Activated naive CD8-positive, alpha-beta T cell treated with anti-CD3 and anti-CD28 coated beads, Interleukin-2, amount 10 ng/mL, durations not matched to agents 7 days and 5 days (primary cell): Measurements from ENCODE around the gene OR4D1. TPM values are rescaled to one million over a fixed set of nuclear protein-coding genes. Genes with fewer than 3 reads are reported as not detected.

Experiments
- ATAC-seq: fragments of 150-1000 bp; cut with Tn5 transposase; one replicate; pipeline ENCODE4 v1.10.0; 2021; ENCODE audit warnings: low read depth, moderate library complexity
- POLR2A ChIA-PET: fragments of 350-600 bp; sonication (Branson Sonifier 250); formaldehyde crosslinking; loops from one replicate; lab custom pipeline; 2021; ENCODE audit warnings: antibody characterized with exemption; lab: Charles Lee
- DNase-seq: peaks from one replicate; pipeline ENCODE4 v3.0.0; 2021
- H3K27ac Mint-ChIP-seq: one replicate; pipeline ENCODE4 v1.8.0; 2022; ENCODE audit warnings: mild to moderate bottlenecking, mixed read lengths
- H3K27me3 Mint-ChIP-seq: one replicate; pipeline ENCODE4 v1.8.0; 2022; ENCODE audit warnings: mild to moderate bottlenecking, moderate library complexity, mixed read lengths
- H3K36me3 Mint-ChIP-seq: one replicate; pipeline ENCODE4 v1.8.0; 2021; ENCODE audit warnings: mild to moderate bottlenecking, mixed read lengths
- H3K4me1 Mint-ChIP-seq: one replicate; pipeline ENCODE4 v1.8.0; 2021; ENCODE audit warnings: mixed read lengths
- H3K4me3 Mint-ChIP-seq: one replicate; pipeline ENCODE4 v1.8.0; 2022; ENCODE audit warnings: mild to moderate bottlenecking, moderate library complexity, mixed read lengths
- H3K9me3 Mint-ChIP-seq: one replicate; pipeline ENCODE4 v1.8.0; 2021; ENCODE audit warnings: mixed read lengths
- total RNA-seq, 2 experiments: library from RNA; stranded (reverse); gene quantifications; one replicate each; pipeline ENCODE4 v1.2.3, GENCODE V29; 2021

The OR4D1 gene
- total RNA-seq, 2 experiments from 2014 or later, result 0.65 to 0.72 TPM

DNA sequence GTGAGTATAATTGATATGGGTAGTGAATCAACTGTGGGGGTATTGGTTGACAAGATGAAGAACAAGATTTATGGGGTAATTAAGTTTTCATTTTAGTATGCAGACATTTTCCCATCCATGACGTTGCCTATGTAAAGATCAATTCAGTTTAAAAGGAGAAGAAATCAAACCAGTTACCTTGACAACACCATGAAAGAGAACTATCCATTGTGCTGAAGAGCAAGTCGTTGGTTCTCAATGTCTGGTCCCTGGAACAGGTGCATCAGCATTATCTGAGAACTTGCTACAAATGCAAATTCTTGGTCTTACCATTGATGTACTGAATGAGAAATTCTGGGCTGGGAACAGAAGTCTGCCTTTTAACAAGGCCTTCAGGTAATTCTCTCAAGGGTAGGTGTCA is 17.8 kb downstream of the OR4D1 start:
- H3K4me1 Mint-ChIP-seq, result peaks cover 11% of the 10 kb centered on the region
- POLR2A ChIA-PET, result no interaction called here
- H3K4me3 Mint-ChIP-seq, result no peak overlapping the region
- H3K36me3 Mint-ChIP-seq, result no peaks in the 10 kb centered on the region
- DNase-seq (no peak), ATAC-seq (no peak)
- peaks cover 11% of the 10 kb centered on the region for H3K27me3 Mint-ChIP-seq
- no peaks in the 10 kb centered on the region for H3K9me3 Mint-ChIP-seq
- H3K27ac Mint-ChIP-seq, result no peak overlapping the region

DNA sequence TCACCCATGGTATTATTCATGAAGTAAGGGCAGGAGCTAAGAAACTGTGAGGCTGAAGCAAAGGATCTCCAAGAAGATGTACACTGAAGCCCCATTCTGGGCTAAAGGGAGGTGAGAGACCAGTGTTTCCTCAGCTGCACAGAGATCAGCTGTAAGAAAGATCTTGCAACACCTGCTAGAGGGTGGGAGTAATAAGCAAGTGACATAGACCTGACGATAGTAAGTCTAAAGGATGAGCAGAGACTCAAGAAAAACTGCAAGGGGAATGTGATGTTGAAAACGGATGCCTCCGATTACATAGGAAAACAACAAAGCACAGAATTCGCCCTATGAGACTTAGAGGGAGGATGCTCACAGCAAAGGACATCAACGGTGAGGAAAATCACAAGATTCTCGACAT is 18.5 kb downstream of the OR4D1 start, which contains the start of gene OR4D2:
Gene OR4D2, plus strand, starts transcription at position 301 of the 400 bp plus-strand sequence. CDS start 2,674 bp downstream, outside the sequence.
- DNase-seq (no peak), ATAC-seq (no peak)
- POLR2A ChIA-PET, result no interaction called here
- Mint-ChIP-seq H3K27me3 (peaks cover 11% of the 10 kb centered on the region), H3K4me1 (peaks cover 13% of the 10 kb centered on the region), H3K4me3 (no peak within 1 kb of the TSS), H3K9me3 (no peaks in the 10 kb centered on the region), H3K27ac (no peak within 1 kb of the TSS), H3K36me3 (no peaks in the 10 kb centered on the region)

DNA sequence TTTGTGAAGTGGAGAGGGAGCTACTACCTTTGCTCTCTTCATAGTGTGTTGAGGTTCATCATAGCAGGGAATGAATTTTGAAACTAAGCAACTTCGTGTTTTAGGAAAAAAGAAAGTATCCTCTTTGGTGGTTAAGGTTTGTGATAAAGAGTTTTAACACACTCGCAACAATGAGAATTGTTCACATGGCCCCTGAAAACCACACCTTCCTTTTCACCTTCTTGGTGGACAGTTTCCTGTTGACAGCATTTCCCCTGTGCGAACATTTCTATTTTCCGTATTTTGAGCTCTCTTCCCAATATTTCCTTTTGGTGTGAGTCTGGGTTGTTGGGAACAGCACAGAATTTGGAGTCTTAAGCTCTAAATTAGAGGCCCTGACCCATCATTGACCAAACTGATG is 22.4 kb downstream of the OR4D1 start:
- POLR2A ChIA-PET, result interaction anchor here (0.9 to 1.0 kb wide), 2 partner anchors 17 to 163 kb away, joined by 5 to 6 read pairs; partner anchors contain the start of gene SRSF1
- Mint-ChIP-seq H3K27ac (peak overlapping the region; percentile 73), H3K9me3 (no peaks in the 10 kb centered on the region), H3K27me3 (peaks cover 7% of the 10 kb centered on the region), H3K4me3 (peak overlapping the region; percentile 34), H3K4me1 (peaks cover 19% of the 10 kb centered on the region), H3K36me3 (no peaks in the 10 kb centered on the region)
- DNase-seq, result no peak
- peak; percentile 33 for ATAC-seq

DNA sequence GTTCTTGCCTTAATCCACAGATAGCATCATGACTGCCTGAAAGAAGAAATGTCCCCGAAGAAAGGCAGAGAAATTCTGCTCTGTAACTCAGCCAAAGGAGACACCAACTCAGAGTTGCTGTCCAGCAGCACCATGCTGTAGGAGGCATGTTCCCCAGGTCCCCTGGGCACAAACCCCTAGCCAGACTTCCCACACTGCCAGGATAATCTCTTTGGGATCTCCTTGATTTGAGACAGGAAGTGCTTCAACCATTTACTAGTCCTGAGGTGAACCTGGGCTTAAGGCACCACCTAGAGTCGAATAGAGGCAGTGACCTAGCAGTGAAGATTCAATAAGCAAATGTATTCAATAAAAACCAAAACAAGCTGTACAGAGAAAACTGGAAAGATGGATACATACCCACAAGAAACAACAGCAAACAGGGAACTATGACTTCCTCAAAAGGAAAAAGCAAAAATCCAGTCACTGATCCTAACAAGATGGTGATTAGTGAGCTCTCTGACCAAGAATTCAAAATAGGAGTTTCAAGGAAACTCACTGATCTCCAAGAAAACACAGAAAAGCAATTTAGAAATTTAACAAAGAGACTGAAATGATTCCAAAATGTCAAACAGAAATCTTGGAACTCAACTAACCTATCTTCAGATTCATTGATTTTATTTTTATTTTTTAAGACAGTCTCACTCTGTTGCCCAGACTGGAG is 24.3 kb downstream of the OR4D1 start:
- Mint-ChIP-seq H3K4me1 (peaks cover 19% of the 10 kb centered on the region), H3K9me3 (no peaks in the 10 kb centered on the region), H3K27me3 (peaks cover 8% of the 10 kb centered on the region), H3K27ac (no peak overlapping the region), H3K4me3 (no peak overlapping the region), H3K36me3 (no peaks in the 10 kb centered on the region)
- DNase-seq, result no peak
- POLR2A ChIA-PET, result interaction anchor here (0.9 kb wide), 1 partner anchor 51 kb away, joined by 5 read pairs; no protein-coding TSS in a partner anchor
- ATAC-seq, result peak; percentile 79

DNA sequence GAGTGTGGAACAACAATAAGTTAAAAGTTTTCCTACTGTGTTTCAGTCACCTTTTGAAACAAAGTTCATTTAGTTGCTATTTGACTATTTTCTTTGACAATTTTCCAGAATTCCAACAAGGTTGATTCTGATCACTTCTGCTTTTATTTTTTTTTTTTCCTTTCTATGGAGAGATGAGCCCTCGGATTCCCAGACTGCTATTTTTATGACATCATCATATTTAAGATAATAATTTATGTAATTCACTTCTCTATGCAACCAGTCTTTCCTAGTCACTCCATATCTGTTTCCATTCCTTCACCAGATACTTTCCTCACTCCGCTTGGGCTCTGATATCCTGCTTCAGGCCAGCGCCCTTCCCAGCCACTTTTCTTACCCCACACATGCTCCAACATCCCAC is 26.7 kb downstream of the OR4D1 start:
- POLR2A ChIA-PET, result no interaction called here
- no peaks in the 10 kb centered on the region for H3K36me3 Mint-ChIP-seq
- H3K4me3 Mint-ChIP-seq, result no peak overlapping the region
- no peak overlapping the region for H3K27ac Mint-ChIP-seq
- H3K4me1 Mint-ChIP-seq, result peaks cover 19% of the 10 kb centered on the region
- no peaks in the 10 kb centered on the region for H3K9me3 Mint-ChIP-seq
- DNase-seq (no peak), ATAC-seq (no peak)
- H3K27me3 Mint-ChIP-seq, result peaks cover 8% of the 10 kb centered on the region

DNA sequence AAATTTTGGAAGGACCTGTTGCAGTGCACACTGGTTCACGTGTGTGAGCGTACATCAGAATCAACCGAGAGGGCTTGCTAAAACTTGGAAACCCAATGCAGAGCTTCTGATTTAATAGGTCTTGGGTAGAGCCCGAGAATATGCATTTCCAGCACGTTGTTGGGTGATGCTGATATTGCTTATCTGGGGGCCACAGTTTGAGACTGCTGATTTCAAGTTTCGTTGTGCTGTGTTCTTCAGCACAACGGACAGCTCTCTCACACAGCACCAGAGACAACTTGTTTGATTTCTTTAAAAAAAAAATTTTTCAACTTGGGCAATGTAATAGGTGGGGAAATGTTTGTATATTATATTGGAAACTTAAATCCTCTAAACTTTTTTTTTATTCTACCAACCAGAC is 28.0 kb downstream of the OR4D1 start:
- no peak for ATAC-seq
- H3K9me3 Mint-ChIP-seq, result no peaks in the 10 kb centered on the region
- no peak for DNase-seq
- no peaks in the 10 kb centered on the region for H3K36me3 Mint-ChIP-seq
- peaks cover 8% of the 10 kb centered on the region for H3K4me1 Mint-ChIP-seq
- H3K27me3 Mint-ChIP-seq, result peaks cover 10% of the 10 kb centered on the region
- POLR2A ChIA-PET, result no interaction called here
- no peak overlapping the region for H3K27ac Mint-ChIP-seq
- no peak overlapping the region for H3K4me3 Mint-ChIP-seq

DNA sequence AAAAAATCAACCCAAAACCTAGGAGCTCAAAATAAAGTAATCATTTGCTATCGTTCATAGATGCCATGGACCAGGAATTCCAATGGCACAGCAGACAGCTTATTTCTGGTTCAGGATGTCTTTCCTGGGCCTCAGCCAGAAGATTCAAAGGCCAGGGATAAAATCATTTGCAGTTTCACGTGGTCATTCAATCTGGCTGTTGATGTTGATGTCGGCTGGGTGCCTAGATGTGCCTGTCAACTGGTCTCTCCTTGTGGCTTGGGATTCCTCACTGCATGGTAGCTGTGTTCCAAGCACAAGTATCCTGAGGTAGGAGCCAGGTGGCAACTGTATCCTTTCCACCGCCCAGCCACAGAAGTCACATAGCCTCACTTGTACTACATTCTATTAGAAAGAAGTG is 33.6 kb downstream of the OR4D1 start:
- H3K27me3 Mint-ChIP-seq, result peaks cover 4% of the 10 kb centered on the region

DNA sequence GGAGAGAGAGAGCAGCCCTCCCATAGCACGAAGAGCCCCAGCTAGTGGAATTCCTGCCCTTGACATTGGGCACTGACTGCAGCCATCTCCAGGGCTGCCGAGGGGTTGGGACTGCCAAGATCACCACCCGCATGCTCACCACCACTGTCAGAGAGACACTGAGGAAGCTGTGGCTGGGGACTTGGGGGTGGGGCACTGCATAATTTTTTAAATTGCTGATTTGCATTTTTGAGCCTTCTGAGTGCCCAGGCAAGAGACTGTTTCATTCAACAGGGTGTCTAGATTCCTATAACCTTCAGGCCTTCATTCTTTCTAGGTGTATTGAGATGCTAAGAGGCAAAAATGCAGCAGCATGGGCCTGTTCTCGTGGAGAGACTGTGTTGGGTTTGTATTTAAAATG is 35.3 kb downstream of the OR4D1 start:
- DNase-seq (no peak), ATAC-seq (no peak)
- H3K36me3 Mint-ChIP-seq, result no peaks in the 10 kb centered on the region
- H3K4me1 Mint-ChIP-seq, result peaks cover 5% of the 10 kb centered on the region
- H3K27me3 Mint-ChIP-seq, result peaks cover 9% of the 10 kb centered on the region
- no peak overlapping the region for H3K27ac Mint-ChIP-seq
- H3K9me3 Mint-ChIP-seq, result no peaks in the 10 kb centered on the region
- POLR2A ChIA-PET, result no interaction called here
- H3K4me3 Mint-ChIP-seq, result no peak overlapping the region

More for the DNA sequence above, 33.6 kb downstream of the OR4D1 start:
- Mint-ChIP-seq H3K36me3 (no peaks in the 10 kb centered on the region), H3K9me3 (no peaks in the 10 kb centered on the region), H3K4me3 (no peak overlapping the region), H3K27ac (no peak overlapping the region), H3K4me1 (peaks cover 5% of the 10 kb centered on the region)
- ATAC-seq (no peak), DNase-seq (no peak)
- POLR2A ChIA-PET, result no interaction called here

DNA sequence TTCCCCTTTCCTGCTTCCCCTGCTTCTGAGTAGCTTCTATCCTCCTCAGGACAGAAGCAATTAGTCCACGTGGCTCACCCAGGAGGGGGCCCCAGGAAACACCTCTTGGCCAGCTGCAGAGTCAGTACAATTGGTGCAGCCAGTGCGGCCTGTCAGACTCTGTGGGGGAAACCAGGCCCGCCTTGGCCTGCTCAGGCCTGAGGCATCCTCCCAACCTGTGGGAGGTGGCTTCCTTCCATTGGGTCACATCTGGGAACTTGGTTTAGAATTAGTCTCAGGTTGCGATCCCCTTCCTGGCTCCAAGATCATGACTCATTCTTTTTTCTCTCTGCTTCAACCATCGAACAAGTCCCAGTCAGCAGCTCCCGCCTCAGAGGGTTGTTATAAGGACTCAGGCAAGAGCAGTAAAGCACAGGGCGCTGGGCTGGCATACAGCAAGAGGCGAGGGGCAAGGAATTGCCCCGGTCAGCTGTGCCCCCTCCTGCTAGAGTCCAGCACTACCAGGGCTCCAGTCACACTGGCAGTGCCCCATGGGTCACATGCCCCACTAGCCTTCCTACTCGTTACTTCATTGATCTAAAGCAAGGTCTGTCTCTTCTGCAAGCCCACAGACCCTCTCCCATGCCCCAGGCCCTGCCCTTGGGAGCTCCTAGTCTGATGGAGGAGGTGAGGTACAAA is 36.3 kb downstream of the OR4D1 start:
- DNase-seq (no peak), ATAC-seq (no peak)
- Mint-ChIP-seq H3K4me1 (peaks cover 5% of the 10 kb centered on the region), H3K36me3 (no peaks in the 10 kb centered on the region), H3K4me3 (no peak overlapping the region), H3K27ac (no peak overlapping the region), H3K9me3 (no peaks in the 10 kb centered on the region), H3K27me3 (peaks cover 9% of the 10 kb centered on the region)
- POLR2A ChIA-PET, result no interaction called here

DNA sequence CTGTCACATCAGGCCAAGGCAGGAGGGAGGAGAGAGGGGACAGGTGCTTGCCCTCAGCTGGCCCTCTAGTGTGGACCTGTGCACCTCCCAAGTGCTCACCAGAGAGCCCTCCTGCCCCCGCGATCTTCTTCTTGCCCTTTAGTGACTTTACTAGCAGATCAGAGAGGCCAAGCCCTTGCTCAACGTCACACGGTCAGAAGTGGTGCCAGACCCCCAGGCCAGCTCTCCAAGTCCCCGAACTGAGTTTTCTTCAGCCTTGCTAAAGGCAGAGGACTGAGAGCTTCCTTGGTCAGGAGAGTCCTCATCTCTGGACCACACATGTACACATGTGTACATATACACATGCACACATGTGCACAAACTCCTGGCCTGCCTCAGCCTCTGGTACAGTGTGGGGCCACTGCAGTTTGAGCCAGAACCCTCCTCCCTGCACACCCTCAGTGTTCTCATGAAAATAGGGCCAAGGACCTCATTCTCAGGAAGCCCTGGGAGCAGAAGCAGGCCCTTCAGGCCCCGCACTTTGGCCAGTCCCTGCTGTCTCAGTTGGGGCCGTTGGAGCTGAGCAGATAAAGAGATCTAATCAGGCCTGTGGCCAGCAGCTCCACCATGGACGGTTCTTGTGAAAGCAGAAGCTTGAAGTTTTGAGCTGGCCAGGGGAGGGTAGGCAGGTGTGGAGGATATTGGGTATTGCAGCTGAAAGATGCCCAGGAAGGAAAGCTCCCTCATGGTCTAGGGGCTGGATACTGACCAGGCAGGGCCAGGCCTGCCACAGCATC is 37.0 kb downstream of the OR4D1 start:
- DNase-seq (no peak), ATAC-seq (no peak)
- POLR2A ChIA-PET, result no interaction called here
- Mint-ChIP-seq H3K4me3 (no peak overlapping the region), H3K4me1 (peaks cover 5% of the 10 kb centered on the region), H3K36me3 (no peaks in the 10 kb centered on the region), H3K9me3 (no peaks in the 10 kb centered on the region), H3K27ac (no peak overlapping the region), H3K27me3 (peaks cover 9% of the 10 kb centered on the region)

DNA sequence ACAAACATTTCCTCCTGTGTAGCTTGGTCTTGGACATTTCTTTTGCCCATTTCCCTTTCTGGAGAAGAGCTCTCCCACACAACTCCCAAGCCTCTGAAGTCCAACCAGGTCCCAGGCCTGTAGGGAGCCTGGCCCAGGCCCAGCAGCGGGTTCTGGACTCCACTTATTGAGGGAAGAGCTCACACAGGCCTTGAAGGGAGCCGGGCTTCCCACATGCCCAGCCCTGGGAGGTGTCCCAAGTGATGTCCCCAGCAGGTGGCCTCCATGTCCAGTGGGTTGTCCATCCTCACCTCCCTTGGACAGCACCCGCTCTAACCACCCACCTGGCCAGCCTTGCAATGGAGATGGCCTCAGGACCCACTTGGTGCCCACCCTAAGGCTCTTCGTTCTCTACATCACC is 38.4 kb downstream of the OR4D1 start:
- Mint-ChIP-seq H3K4me1 (peaks cover 5% of the 10 kb centered on the region), H3K9me3 (no peaks in the 10 kb centered on the region), H3K27me3 (peaks cover 11% of the 10 kb centered on the region), H3K27ac (no peak overlapping the region), H3K36me3 (no peaks in the 10 kb centered on the region), H3K4me3 (no peak overlapping the region)
- POLR2A ChIA-PET, result no interaction called here
- DNase-seq (no peak), ATAC-seq (no peak)

DNA sequence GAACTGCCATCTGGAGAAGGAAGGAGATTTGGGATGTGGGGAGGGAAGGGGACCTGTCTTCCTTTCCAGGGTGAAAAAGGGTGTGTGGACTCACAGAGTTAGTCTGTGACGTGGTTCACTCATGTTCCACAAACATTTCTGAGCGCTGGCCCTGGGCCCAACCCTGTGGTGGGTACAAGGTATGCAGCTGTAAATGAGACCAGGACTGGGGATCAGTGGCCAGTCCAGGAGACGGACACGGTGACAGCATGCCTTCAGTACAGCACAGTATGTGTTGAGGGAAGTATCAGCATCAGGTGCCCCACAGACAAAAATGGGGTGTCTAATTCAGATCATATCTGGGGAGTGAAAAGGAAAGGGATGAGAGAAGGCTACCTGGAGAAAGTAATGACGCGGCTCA is 38.9 kb downstream of the OR4D1 start:
- no peak for DNase-seq
- H3K36me3 Mint-ChIP-seq, result no peaks in the 10 kb centered on the region
- no peak for ATAC-seq
- H3K4me1 Mint-ChIP-seq, result peaks cover 5% of the 10 kb centered on the region
- no peaks in the 10 kb centered on the region for H3K9me3 Mint-ChIP-seq
- POLR2A ChIA-PET, result no interaction called here
- H3K27me3 Mint-ChIP-seq, result peaks cover 11% of the 10 kb centered on the region
- H3K27ac Mint-ChIP-seq, result no peak overlapping the region
- no peak overlapping the region for H3K4me3 Mint-ChIP-seq

DNA sequence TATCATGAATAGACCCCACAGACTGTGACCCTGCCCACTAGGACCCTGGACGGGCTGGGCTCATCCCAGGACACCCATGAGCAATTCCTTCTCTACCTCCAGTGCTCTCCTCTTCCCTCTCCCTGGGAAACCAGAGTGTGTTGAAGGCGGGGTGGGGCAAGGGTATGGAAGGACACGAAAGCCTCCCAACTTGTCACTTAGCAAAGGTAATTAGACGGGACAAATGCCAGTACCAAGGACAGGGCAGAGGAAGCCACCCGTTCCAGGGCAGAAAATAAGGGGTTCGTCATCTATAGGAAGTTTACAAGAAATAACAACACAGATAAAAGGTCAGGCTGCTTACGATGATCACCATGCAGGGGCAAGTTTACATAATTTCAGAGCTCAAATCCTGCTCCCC is 39.5 kb downstream of the OR4D1 start:
- no peaks in the 10 kb centered on the region for H3K36me3 Mint-ChIP-seq
- no peak overlapping the region for H3K4me3 Mint-ChIP-seq
- POLR2A ChIA-PET, result no interaction called here
- DNase-seq, result no peak
- no peaks in the 10 kb centered on the region for H3K9me3 Mint-ChIP-seq
- H3K4me1 Mint-ChIP-seq, result peaks cover 5% of the 10 kb centered on the region
- peaks cover 11% of the 10 kb centered on the region for H3K27me3 Mint-ChIP-seq
- ATAC-seq, result no peak
- no peak overlapping the region for H3K27ac Mint-ChIP-seq
